HCT116 (cell line): Measurements from ENCODE around the gene INPP4A.

Experiments
- CTCF ChIP-seq, 3 experiments: fragments of 200-600 bp in 1 of 3; sonication (generic) in 1 of 3; IDR thresholded peaks in 2 of 3; conservative IDR thresholded peaks in 1 of 3; 2 replicates each; pipeline ENCODE4 v1.5.1; 2012 to 2017; ENCODE audit warnings: low read depth in 2 of 3, low read length in 2 of 3, antibody characterized with exemption in 1 of 3, borderline replicate concordance in 1 of 3, control low read depth in 1 of 3, mild to moderate bottlenecking in 1 of 3, mixed read lengths in 1 of 3, mixed run types in 1 of 3, moderate library complexity in 1 of 3; ENCODE audit not compliant: insufficient read depth in 1 of 3
- EZH2 ChIP-seq: fragments of 200-600 bp; sonication (generic); IDR thresholded peaks from 2 replicates; pipeline ENCODE4 v1.6.1; 2017; ENCODE audit warnings: antibody characterized with exemption, mixed run types
- EZH2phosphoT487 ChIP-seq: fragments of 200-600 bp; IDR thresholded peaks from 2 replicates; pipeline ENCODE4 v1.6.1; 2018; ENCODE audit warnings: antibody characterized with exemption, borderline replicate concordance
- JUND ChIP-seq: IDR thresholded peaks from 2 replicates; pipeline ENCODE4 v1.6.1; 2012
- POLR2A ChIP-seq: IDR thresholded peaks from 2 replicates; pipeline ENCODE4 v1.7.0; 2011; ENCODE audit warnings: borderline replicate concordance; ENCODE audit not compliant: insufficient read depth, insufficient read length; ENCODE audit errors: extremely low read depth
- POLR2AphosphoS5 ChIP-seq: IDR thresholded peaks from 2 replicates; pipeline ENCODE4 v1.6.1; 2011; ENCODE audit warnings: mild to moderate bottlenecking, low read depth, low read length, moderate library complexity
- REST ChIP-seq: IDR thresholded peaks from 2 replicates; pipeline ENCODE4 v1.6.1; 2012; ENCODE audit warnings: low read depth
- SIN3A ChIP-seq: IDR thresholded peaks from 2 replicates; pipeline ENCODE4 v1.6.1; 2012; ENCODE audit warnings: low read depth
- SP1 ChIP-seq: IDR thresholded peaks from 2 replicates; pipeline ENCODE4 v1.6.1; 2012; ENCODE audit warnings: low read depth
- YY1 ChIP-seq: IDR thresholded peaks from 2 replicates; pipeline ENCODE4 v1.6.1; 2011; ENCODE audit warnings: low read length, low read depth, moderate library complexity, mild to moderate bottlenecking; ENCODE audit not compliant: insufficient replicate concordance; ENCODE audit errors: extremely low read depth
- ZFX ChIP-seq: fragments of 450-650 bp; IDR thresholded peaks from 2 replicates; pipeline ENCODE4 v1.6.1; 2017
- TF ChIP-seq, protein P1 (sequence below): IDR thresholded peaks from 2 replicates; pipeline ENCODE4 v1.6.1; 2012
- TF ChIP-seq, protein P2 (sequence below): IDR thresholded peaks from 2 replicates; pipeline ENCODE4 v1.6.1; 2011; ENCODE audit warnings: mild to moderate bottlenecking, low read length, moderate library complexity; ENCODE audit not compliant: insufficient replicate concordance; ENCODE audit errors: extremely low read depth

DNA sequence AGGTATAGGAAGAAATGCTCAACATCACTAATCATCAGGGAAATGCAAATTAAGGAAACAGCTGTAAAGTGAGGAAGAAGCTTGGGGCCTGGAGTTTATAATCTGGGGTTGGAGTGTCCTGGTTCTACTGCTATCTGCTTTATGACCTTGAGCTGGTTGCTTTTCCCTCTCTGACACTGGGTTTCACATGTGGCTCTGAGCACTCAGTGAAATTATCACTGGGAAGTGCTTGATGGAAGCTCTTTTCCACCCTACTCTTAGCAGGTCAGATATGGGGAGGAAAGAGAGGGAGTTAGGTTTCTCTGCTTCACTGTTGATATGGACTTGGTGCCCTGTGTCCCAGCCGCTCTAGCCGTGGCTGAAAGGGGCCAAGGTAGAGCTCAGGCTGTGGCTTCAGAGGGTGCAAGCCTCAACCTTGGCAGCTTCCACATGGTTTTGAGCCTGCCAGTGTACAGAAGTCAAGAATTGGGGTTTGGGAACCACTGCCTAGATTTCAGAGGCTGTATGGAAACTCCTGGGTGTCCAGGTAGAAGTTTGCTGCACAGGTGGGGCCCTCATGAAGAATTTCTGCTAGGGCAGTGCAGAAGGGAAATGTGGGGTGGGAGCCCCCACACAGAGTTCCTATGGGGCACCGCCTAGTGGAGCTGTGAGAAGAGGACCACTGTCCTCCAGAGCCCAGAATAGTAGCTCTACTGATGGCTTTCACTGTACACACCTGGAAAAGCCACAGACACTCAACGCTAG lies 52.3 kb downstream of the INPP4A start:
- TF ChIP-seq CTCF (IDR thresholded peaks at IDR 0.05 in 2 of 3, conservative IDR thresholded peaks at IDR 0.05 in 1 of 3; ENCODE audit: borderline replicate concordance in 1 of 3, insufficient read depth in 1 of 3, low read depth in 2 of 3, low read length in 2 of 3): no peak
- TF ChIP-seq EZH2: no peak
- TF ChIP-seq REST: no peak
- no peak for TF ChIP-seq YY1
- TF ChIP-seq POLR2AphosphoS5: no peak
- TF ChIP-seq ZFX: no peak
- TF ChIP-seq, protein P1, sequence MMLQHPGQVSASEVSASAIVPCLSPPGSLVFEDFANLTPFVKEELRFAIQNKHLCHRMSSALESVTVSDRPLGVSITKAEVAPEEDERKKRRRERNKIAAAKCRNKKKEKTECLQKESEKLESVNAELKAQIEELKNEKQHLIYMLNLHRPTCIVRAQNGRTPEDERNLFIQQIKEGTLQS: no peak
- TF ChIP-seq SP1: no peak
- TF ChIP-seq POLR2A: no peak
- TF ChIP-seq, protein P2, sequence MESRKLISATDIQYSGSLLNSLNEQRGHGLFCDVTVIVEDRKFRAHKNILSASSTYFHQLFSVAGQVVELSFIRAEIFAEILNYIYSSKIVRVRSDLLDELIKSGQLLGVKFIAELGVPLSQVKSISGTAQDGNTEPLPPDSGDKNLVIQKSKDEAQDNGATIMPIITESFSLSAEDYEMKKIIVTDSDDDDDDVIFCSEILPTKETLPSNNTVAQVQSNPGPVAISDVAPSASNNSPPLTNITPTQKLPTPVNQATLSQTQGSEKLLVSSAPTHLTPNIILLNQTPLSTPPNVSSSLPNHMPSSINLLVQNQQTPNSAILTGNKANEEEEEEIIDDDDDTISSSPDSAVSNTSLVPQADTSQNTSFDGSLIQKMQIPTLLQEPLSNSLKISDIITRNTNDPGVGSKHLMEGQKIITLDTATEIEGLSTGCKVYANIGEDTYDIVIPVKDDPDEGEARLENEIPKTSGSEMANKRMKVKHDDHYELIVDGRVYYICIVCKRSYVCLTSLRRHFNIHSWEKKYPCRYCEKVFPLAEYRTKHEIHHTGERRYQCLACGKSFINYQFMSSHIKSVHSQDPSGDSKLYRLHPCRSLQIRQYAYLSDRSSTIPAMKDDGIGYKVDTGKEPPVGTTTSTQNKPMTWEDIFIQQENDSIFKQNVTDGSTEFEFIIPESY: no peak
- no peak for TF ChIP-seq EZH2phosphoT487
- TF ChIP-seq JUND: no peak
- no peak for TF ChIP-seq SIN3A
